ENCODE results near the gene CTBP2. TPM values are rescaled to one million over a fixed set of nuclear protein-coding genes. Genes with fewer than 3 reads are reported as not detected.

CTBP2 gene
- total RNA-seq, 1 donor from 2014 or later: 55.2 TPM

GRCh38 chr10:124972637-124973036 lies 187.7 kb downstream of the CTBP2 start:
- Histone ChIP-seq H3F3A (ENCODE audit: low read depth) (no peaks in the 10 kb centered on the region), H3K27ac (no peak overlapping the region), H3K4me3 (no peak overlapping the region), H3K79me2 (ENCODE audit: low read depth) (peaks cover 29% of the 10 kb centered on the region), H3K9ac (no peak overlapping the region), H3K4me1 (no peaks in the 10 kb centered on the region), H3K9me3 (ENCODE audit: low read depth) (no peaks in the 10 kb centered on the region), H3K27me3 (no peaks in the 10 kb centered on the region), H2AFZ (replicated peaks) (no peak overlapping the region), H3K4me2 (no peak overlapping the region), H3K36me3 (peaks cover 3% of the 10 kb centered on the region), H4K20me1 (ENCODE audit: low read depth) (peaks cover 38% of the 10 kb centered on the region)
- H3K27me3 Mint-ChIP-seq (ENCODE audit: insufficient read depth, low read depth): no peaks in the 10 kb centered on the region
- H3K4me1 Mint-ChIP-seq: no peaks in the 10 kb centered on the region
- no peak overlapping the region for H3K4me3 Mint-ChIP-seq
- no peak for DNase-seq (ENCODE audit: low spot score)
- no peak for TF ChIP-seq EZH2phosphoT487 (IDR thresholded peaks at IDR 0.05)
- no peaks in the 10 kb centered on the region for H3K9me3 Mint-ChIP-seq
- peaks cover 19% of the 10 kb centered on the region for H3K36me3 Mint-ChIP-seq
- H3K27ac Mint-ChIP-seq: no peak overlapping the region

GRCh38 chr10:124971276-124971675 lies 189.1 kb downstream of the CTBP2 start:
- Mint-ChIP-seq H3K9me3 (no peaks in the 10 kb centered on the region), H3K36me3 (peaks cover 26% of the 10 kb centered on the region), H3K27ac (no peak overlapping the region), H3K4me1 (no peaks in the 10 kb centered on the region), H3K4me3 (no peak overlapping the region), H3K27me3 (ENCODE audit: insufficient read depth, low read depth) (no peaks in the 10 kb centered on the region)
- no peak overlapping the region for H3K4me2 ChIP-seq
- H3F3A ChIP-seq (ENCODE audit: low read depth): no peaks in the 10 kb centered on the region
- peak overlapping the region; percentile 46 for H3K9ac ChIP-seq
- no peaks in the 10 kb centered on the region for H3K9me3 ChIP-seq (ENCODE audit: low read depth)
- no peak for DNase-seq (ENCODE audit: low spot score)
- H2AFZ ChIP-seq (replicated peaks): no peak overlapping the region
- no peak overlapping the region for H3K4me3 ChIP-seq
- no peaks in the 10 kb centered on the region for H3K27me3 ChIP-seq
- peaks cover 46% of the 10 kb centered on the region for H4K20me1 ChIP-seq (ENCODE audit: low read depth)
- no peaks in the 10 kb centered on the region for H3K4me1 ChIP-seq
- peaks cover 3% of the 10 kb centered on the region for H3K36me3 ChIP-seq
- no peak overlapping the region for H3K27ac ChIP-seq
- TF ChIP-seq CTCF (IDR thresholded peaks at IDR 0.05) (no peak), EZH2 (IDR thresholded peaks at IDR 0.05) (no peak), EZH2phosphoT487 (IDR thresholded peaks at IDR 0.05) (no peak)
- peaks cover 38% of the 10 kb centered on the region for H3K79me2 ChIP-seq (ENCODE audit: low read depth)

- Mint-ChIP-seq H3K9me3 (no peaks in the 10 kb centered on the region), H3K4me1 (no peaks in the 10 kb centered on the region), H3K36me3 (peaks cover 15% of the 10 kb centered on the region), H3K27ac (no peak overlapping the region), H3K4me3 (no peak overlapping the region), H3K27me3 (ENCODE audit: insufficient read depth, low read depth) (no peaks in the 10 kb centered on the region)
- no peak for DNase-seq (ENCODE audit: low spot score)
- H3F3A ChIP-seq (ENCODE audit: low read depth): no peaks in the 10 kb centered on the region
- H3K36me3 ChIP-seq: no peaks in the 10 kb centered on the region
- H3K4me2 ChIP-seq: no peak overlapping the region
- no peaks in the 10 kb centered on the region for H3K4me1 ChIP-seq
- H2AFZ ChIP-seq (replicated peaks): no peak overlapping the region
- peaks cover 74% of the 10 kb centered on the region for H4K20me1 ChIP-seq (ENCODE audit: low read depth)
- TF ChIP-seq CTCF (IDR thresholded peaks at IDR 0.05) (no peak), EZH2 (IDR thresholded peaks at IDR 0.05) (no peak), EZH2phosphoT487 (IDR thresholded peaks at IDR 0.05) (no peak)
- peaks cover 63% of the 10 kb centered on the region for H3K79me2 ChIP-seq (ENCODE audit: low read depth)
- no peak overlapping the region for H3K4me3 ChIP-seq
- H3K27me3 ChIP-seq: no peaks in the 10 kb centered on the region
- no peak overlapping the region for H3K27ac ChIP-seq
- no peaks in the 10 kb centered on the region for H3K9me3 ChIP-seq (ENCODE audit: low read depth)
- H3K9ac ChIP-seq: no peak overlapping the region
Observed at GRCh38 chr10:124967255-124967654, 193.1 kb downstream of the CTBP2 start.

GRCh38 chr10:124966008-124966407 lies 194.4 kb downstream of the CTBP2 start:
- H3K9ac ChIP-seq: no peak overlapping the region
- no peaks in the 10 kb centered on the region for H3K27me3 ChIP-seq
- no peaks in the 10 kb centered on the region for H3K9me3 ChIP-seq (ENCODE audit: low read depth)
- no peak overlapping the region for H3K4me3 ChIP-seq
- no peak for TF ChIP-seq EZH2 (IDR thresholded peaks at IDR 0.05)
- no peak for TF ChIP-seq EZH2phosphoT487 (IDR thresholded peaks at IDR 0.05)
- no peak for TF ChIP-seq CTCF (IDR thresholded peaks at IDR 0.05)
- Mint-ChIP-seq H3K9me3 (no peaks in the 10 kb centered on the region), H3K27ac (no peak overlapping the region), H3K4me1 (no peaks in the 10 kb centered on the region), H3K36me3 (peaks cover 14% of the 10 kb centered on the region), H3K4me3 (no peak overlapping the region), H3K27me3 (ENCODE audit: insufficient read depth, low read depth) (no peaks in the 10 kb centered on the region)
- H3K4me2 ChIP-seq: no peak overlapping the region
- no peak for DNase-seq (ENCODE audit: low spot score)
- H4K20me1 ChIP-seq (ENCODE audit: low read depth): peaks cover 74% of the 10 kb centered on the region
- no peaks in the 10 kb centered on the region for H3K4me1 ChIP-seq
- no peaks in the 10 kb centered on the region for H3K36me3 ChIP-seq
- H3K27ac ChIP-seq: no peak overlapping the region
- H2AFZ ChIP-seq (replicated peaks): no peak overlapping the region
- H3K79me2 ChIP-seq (ENCODE audit: low read depth): peaks cover 64% of the 10 kb centered on the region
- no peaks in the 10 kb centered on the region for H3F3A ChIP-seq (ENCODE audit: low read depth)

Data from neural progenitor cell (in vitro differentiated cells).